Astrocyte (in vitro differentiated cells and primary cell): ENCODE data around the gene SLC4A7. TPM values are rescaled to one million over a fixed set of nuclear protein-coding genes. Genes with fewer than 3 reads are reported as not detected.
A peak's percentile ranks its signal among the peaks of the same experiment; 100 is the strongest.

Source experiments
- DNase-seq: peaks from one replicate; pipeline ENCODE4 v3.0.0-alpha.2; 2010; ENCODE audit warnings: low read depth
- FAIRE-seq: peaks from 2 replicates; lab custom pipeline; 2011; peaks lifted over from hg19 to GRCh38; lab: Jason Lieb, UNC
- H2AFZ ChIP-seq: 2 replicates; pipeline ENCODE4 v1.6.0; 2012; ENCODE audit warnings: low read depth, low read length, inconsistent platforms
- H3K27ac ChIP-seq: 2 replicates; pipeline ENCODE4 v1.5.1; 2011; ENCODE audit warnings: low read depth, low read length, inconsistent platforms
- H3K27me3 ChIP-seq: 2 replicates; pipeline ENCODE4 v1.6.0; 2011; ENCODE audit warnings: low read length, inconsistent platforms; ENCODE audit not compliant: insufficient read depth
- H3K36me3 ChIP-seq: 2 replicates; pipeline ENCODE4 v1.5.1; 2011; ENCODE audit warnings: low read length, inconsistent platforms; ENCODE audit not compliant: insufficient read depth
- H3K4me1 ChIP-seq: 2 replicates; pipeline ENCODE4 v1.5.1; 2011; ENCODE audit warnings: low read length, inconsistent platforms; ENCODE audit not compliant: insufficient read depth
- H3K4me2 ChIP-seq: 2 replicates; pipeline ENCODE4 v1.6.0; 2012; ENCODE audit warnings: low read length, inconsistent platforms
- H3K4me3 ChIP-seq: 2 replicates; pipeline ENCODE4 v1.5.1; 2011; ENCODE audit warnings: low read depth, mild to moderate bottlenecking, low read length, inconsistent platforms; ENCODE audit not compliant: insufficient read depth
- H3K79me2 ChIP-seq: 2 replicates; pipeline ENCODE4 v1.6.0; 2012; ENCODE audit warnings: mild to moderate bottlenecking, low read length, inconsistent platforms; ENCODE audit not compliant: insufficient read depth
- H3K9ac ChIP-seq: 2 replicates; pipeline ENCODE4 v1.6.0; 2012; ENCODE audit warnings: mild to moderate bottlenecking, low read length, inconsistent platforms
- H3K9me3 ChIP-seq: 2 replicates; pipeline ENCODE4 v1.5.1; 2012; ENCODE audit warnings: low read depth, mild to moderate bottlenecking, low read length, inconsistent platforms; ENCODE audit not compliant: insufficient read depth
- H4K20me1 ChIP-seq: 2 replicates; pipeline ENCODE4 v1.6.0; 2012; ENCODE audit warnings: low read length, inconsistent platforms; ENCODE audit not compliant: insufficient read depth
- H3K27ac Mint-ChIP-seq: one replicate; pipeline ENCODE4 v1.8.0; 2021; ENCODE audit warnings: mild to moderate bottlenecking, mixed read lengths; ENCODE audit not compliant: unreplicated experiment
- H3K27me3 Mint-ChIP-seq: one replicate; pipeline ENCODE4 v1.8.0; 2021; ENCODE audit warnings: low read depth, mixed read lengths; ENCODE audit not compliant: unreplicated experiment
- H3K36me3 Mint-ChIP-seq: one replicate; pipeline ENCODE4 v1.8.0; 2021; ENCODE audit warnings: low read depth, mixed read lengths; ENCODE audit not compliant: unreplicated experiment
- H3K4me1 Mint-ChIP-seq: one replicate; pipeline ENCODE4 v1.8.0; 2021; ENCODE audit warnings: low read depth, mixed read lengths; ENCODE audit not compliant: unreplicated experiment
- H3K4me3 Mint-ChIP-seq: one replicate; pipeline ENCODE4 v1.8.0; 2021; ENCODE audit warnings: mild to moderate bottlenecking, moderate library complexity, mixed read lengths; ENCODE audit not compliant: unreplicated experiment
- H3K9me3 Mint-ChIP-seq: one replicate; pipeline ENCODE4 v1.8.0; 2021; ENCODE audit warnings: mild to moderate bottlenecking, mixed read lengths; ENCODE audit not compliant: unreplicated experiment
- CTCF ChIP-seq: IDR thresholded peaks from 2 replicates; pipeline ENCODE4 v1.5.1; 2011; ENCODE audit warnings: low read depth, mild to moderate bottlenecking, inconsistent platforms, low read length, moderate library complexity; ENCODE audit not compliant: insufficient read depth
- EZH2 ChIP-seq: IDR thresholded peaks from 2 replicates; pipeline ENCODE4 v1.6.1; 2012; ENCODE audit warnings: mild to moderate bottlenecking, low read length, inconsistent platforms; ENCODE audit not compliant: insufficient read depth
- total RNA-seq: library from RNA; stranded (reverse); gene quantifications from 2 replicates; pipeline ENCODE4 v1.2.1, GENCODE V29; 2021

SLC4A7 gene
- total RNA-seq, 1 donor from 2014 or later, result 68.7 TPM

GRCh38 chr3:27486336-27486735 is 2.2 kb upstream of the SLC4A7 start:
- TF ChIP-seq CTCF (no peak), EZH2 (no peak)

GRCh38 chr3:27485866-27486265 is 1.7 kb upstream of the SLC4A7 start:
- Histone ChIP-seq H4K20me1 (peaks cover 26% of the 10 kb centered on the region), H3K36me3 (no peaks in the 10 kb centered on the region), H3K79me2 (peaks cover 37% of the 10 kb centered on the region), H3K9ac (no peak overlapping the region), H3K9me3 (no peaks in the 10 kb centered on the region), H3K4me1 (no peaks in the 10 kb centered on the region), H3K4me2 (no peak overlapping the region), H3K4me3 (no peak overlapping the region), H3K27me3 (no peaks in the 10 kb centered on the region), H2AFZ (no peak overlapping the region), H3K27ac (no peak overlapping the region)
- no peaks in the 10 kb centered on the region for H3K36me3 Mint-ChIP-seq
- FAIRE-seq (no peak), DNase-seq (peak; percentile 19)
- H3K4me3 Mint-ChIP-seq, result no peak overlapping the region
- no peaks in the 10 kb centered on the region for H3K27me3 Mint-ChIP-seq
- peaks cover 9% of the 10 kb centered on the region for H3K4me1 Mint-ChIP-seq
- TF ChIP-seq CTCF (no peak), EZH2 (no peak)
- H3K27ac Mint-ChIP-seq, result no peak overlapping the region
- no peaks in the 10 kb centered on the region for H3K9me3 Mint-ChIP-seq

More at GRCh38 chr3:27486336-27486735, 2.2 kb upstream of the SLC4A7 start:
- no peak for FAIRE-seq
- Histone ChIP-seq H3K27ac (no peak overlapping the region), H3K4me1 (no peaks in the 10 kb centered on the region), H3K27me3 (no peaks in the 10 kb centered on the region), H4K20me1 (peaks cover 21% of the 10 kb centered on the region), H3K36me3 (no peaks in the 10 kb centered on the region), H3K9ac (no peak overlapping the region), H3K79me2 (peaks cover 32% of the 10 kb centered on the region), H3K4me3 (no peak overlapping the region), H2AFZ (no peak overlapping the region), H3K4me2 (no peak overlapping the region), H3K9me3 (no peaks in the 10 kb centered on the region)
- H3K27me3 Mint-ChIP-seq, result no peaks in the 10 kb centered on the region
- H3K4me1 Mint-ChIP-seq, result peaks cover 4% of the 10 kb centered on the region
- no peaks in the 10 kb centered on the region for H3K9me3 Mint-ChIP-seq
- no peak overlapping the region for H3K4me3 Mint-ChIP-seq
- no peaks in the 10 kb centered on the region for H3K36me3 Mint-ChIP-seq
- H3K27ac Mint-ChIP-seq, result no peak overlapping the region
- DNase-seq, result no peak

- Mint-ChIP-seq H3K27ac (peak overlapping the region; percentile 98), H3K4me3 (peak overlapping the region; percentile 95), H3K9me3 (no peaks in the 10 kb centered on the region), H3K4me1 (peaks cover 16% of the 10 kb centered on the region), H3K36me3 (no peaks in the 10 kb centered on the region), H3K27me3 (no peaks in the 10 kb centered on the region)
- peak; percentile 86 for DNase-seq
- Histone ChIP-seq H4K20me1 (peaks cover 51% of the 10 kb centered on the region), H3K4me1 (peaks cover 7% of the 10 kb centered on the region), H2AFZ (peak overlapping the region; percentile 39), H3K27me3 (no peaks in the 10 kb centered on the region), H3K79me2 (peaks cover 62% of the 10 kb centered on the region), H3K9me3 (no peaks in the 10 kb centered on the region), H3K36me3 (no peaks in the 10 kb centered on the region), H3K4me3 (peak overlapping the region; percentile 86), H3K27ac (peak overlapping the region; percentile 89), H3K9ac (peak overlapping the region; percentile 92), H3K4me2 (peak overlapping the region; percentile 88)
- TF ChIP-seq EZH2, result no peak
- no peak for TF ChIP-seq CTCF
- no peak for FAIRE-seq
Observed at GRCh38 chr3:27483117-27484014, 818 bp downstream of the SLC4A7 start.
